Measurements from ENCODE around the gene RTP1. TPM values are rescaled to one million over a fixed set of nuclear protein-coding genes. Genes with fewer than 3 reads are reported as not detected.
"Not testable (repeated sequence)": the region's sequence is repeated elsewhere in the genome, so short reads cannot be mapped to it uniquely, and the experiment has no call there.

The RTP1 gene
- total RNA-seq, 3 donors from 2014 or later: not detected

DNA sequence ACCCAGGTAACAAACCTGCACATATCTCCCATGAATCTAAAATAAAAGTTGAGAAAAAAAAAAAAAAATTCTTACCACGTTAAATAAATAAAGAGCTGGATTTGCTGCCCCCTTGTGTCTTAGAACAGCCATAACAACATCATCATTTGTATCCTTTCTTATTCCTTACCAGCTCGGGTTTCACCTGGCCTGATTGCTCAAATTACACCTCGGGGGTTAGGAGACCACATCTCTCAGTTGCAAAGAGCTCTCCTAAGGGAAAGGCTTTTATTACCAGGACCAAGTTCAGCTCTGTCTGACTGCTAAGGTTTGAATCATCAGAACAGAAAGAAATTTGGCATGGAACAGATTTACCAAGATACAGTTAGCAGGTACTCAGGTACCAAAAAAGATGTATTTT lies 32.1 kb upstream of the RTP1 start:
- TF ChIP-seq POLR2A (IDR thresholded peaks at IDR 0.05): no peak
- TF ChIP-seq, protein P1, sequence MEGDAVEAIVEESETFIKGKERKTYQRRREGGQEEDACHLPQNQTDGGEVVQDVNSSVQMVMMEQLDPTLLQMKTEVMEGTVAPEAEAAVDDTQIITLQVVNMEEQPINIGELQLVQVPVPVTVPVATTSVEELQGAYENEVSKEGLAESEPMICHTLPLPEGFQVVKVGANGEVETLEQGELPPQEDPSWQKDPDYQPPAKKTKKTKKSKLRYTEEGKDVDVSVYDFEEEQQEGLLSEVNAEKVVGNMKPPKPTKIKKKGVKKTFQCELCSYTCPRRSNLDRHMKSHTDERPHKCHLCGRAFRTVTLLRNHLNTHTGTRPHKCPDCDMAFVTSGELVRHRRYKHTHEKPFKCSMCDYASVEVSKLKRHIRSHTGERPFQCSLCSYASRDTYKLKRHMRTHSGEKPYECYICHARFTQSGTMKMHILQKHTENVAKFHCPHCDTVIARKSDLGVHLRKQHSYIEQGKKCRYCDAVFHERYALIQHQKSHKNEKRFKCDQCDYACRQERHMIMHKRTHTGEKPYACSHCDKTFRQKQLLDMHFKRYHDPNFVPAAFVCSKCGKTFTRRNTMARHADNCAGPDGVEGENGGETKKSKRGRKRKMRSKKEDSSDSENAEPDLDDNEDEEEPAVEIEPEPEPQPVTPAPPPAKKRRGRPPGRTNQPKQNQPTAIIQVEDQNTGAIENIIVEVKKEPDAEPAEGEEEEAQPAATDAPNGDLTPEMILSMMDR (IDR thresholded peaks at IDR 0.05): peak; percentile 51 to 76 (median 58)
- intact Hi-C loops (cut with DNase I; ENCODE audit: low total_unique reads): no loop called here

DNA sequence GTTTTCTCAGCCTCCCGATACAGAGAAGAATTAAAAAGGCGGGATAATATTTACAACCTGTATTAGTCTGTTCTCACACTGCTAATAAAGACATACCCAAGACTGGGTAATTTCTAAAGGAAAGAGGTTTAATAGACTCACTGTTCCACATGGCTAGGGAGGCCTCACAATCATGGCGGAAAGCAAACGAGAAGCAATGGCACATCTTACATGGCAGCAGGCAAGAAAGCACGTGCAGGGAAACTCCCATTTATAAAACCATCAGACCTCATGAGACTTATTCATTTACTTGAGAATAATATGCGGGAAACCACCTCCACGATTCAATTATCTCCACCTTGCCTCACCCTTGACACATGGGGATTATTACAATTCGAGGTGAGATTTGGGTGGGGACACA lies 30.5 kb upstream of the RTP1 start:
- no peak overlapping the region for H3K27ac ChIP-seq
- TF ChIP-seq POLR2A (IDR thresholded peaks at IDR 0.05) (no peak), POLR2AphosphoS5 (IDR thresholded peaks at IDR 0.05) (no peak)
- TF ChIP-seq, protein P1 (IDR thresholded peaks at IDR 0.05): no peak
- intact Hi-C loops (cut with DNase I; ENCODE audit: low total_unique reads): no loop called here

More for the DNA sequence above, 32.1 kb upstream of the RTP1 start:
- H3K36me3 ChIP-seq: no peaks in the 10 kb centered on the region
- no peak overlapping the region for H3K4me3 ChIP-seq
- H3K4me1 ChIP-seq: no peaks in the 10 kb centered on the region
- DNase-seq (ENCODE audit: low spot score in 2 of 2): no peak
- H3K9me3 ChIP-seq: peaks cover 0 to under 1% of the 10 kb centered on the region in 2 donors
- no peak overlapping the region for H3K27ac ChIP-seq
- no peaks in the 10 kb centered on the region for H3K27me3 ChIP-seq

GRCh38 chr3:187167777-187168176 lies 29.5 kb upstream of the RTP1 start:
- Histone ChIP-seq H3K9me3 (no peaks in the 10 kb centered on the region), H3K27ac (no peak overlapping the region), H3K4me1 (no peaks in the 10 kb centered on the region), H3K27me3 (no peaks in the 10 kb centered on the region), H3K4me3 (no peak overlapping the region), H3K36me3 (no peaks in the 10 kb centered on the region)
- DNase-seq (ENCODE audit: low spot score in 2 of 2): no peak
- TF ChIP-seq, protein P1 (IDR thresholded peaks at IDR 0.05): no peak
- no peak for TF ChIP-seq POLR2A (IDR thresholded peaks at IDR 0.05)
- intact Hi-C loops (cut with DNase I; ENCODE audit: low total_unique reads): no loop called here

More for the DNA sequence above, 30.5 kb upstream of the RTP1 start:
- H3K36me3 ChIP-seq: no peaks in the 10 kb centered on the region
- no peaks in the 10 kb centered on the region for H3K9me3 ChIP-seq
- no peak for DNase-seq (ENCODE audit: low spot score in 2 of 2)
- H3K4me3 ChIP-seq: no peak overlapping the region
- H3K27me3 ChIP-seq: no peaks in the 10 kb centered on the region
- H3K4me1 ChIP-seq: no peaks in the 10 kb centered on the region

GRCh38 chr3:187169231-187169960 lies 27.9 kb upstream of the RTP1 start:
- DNase-seq (ENCODE audit: low spot score in 2 of 2): no peak
- intact Hi-C loops (cut with DNase I; ENCODE audit: low total_unique reads): no loop called here

GRCh38 chr3:187170911-187171310 lies 26.4 kb upstream of the RTP1 start:
- H3K4me3 ChIP-seq; H3K27ac ChIP-seq; intact Hi-C loops (cut with DNase I; ENCODE audit: low total_unique reads): not testable (repeated sequence)

More at GRCh38 chr3:187169231-187169960, 27.9 kb upstream of the RTP1 start:
- H3K27me3 ChIP-seq: no peaks in the 10 kb centered on the region
- no peak overlapping the region for H3K4me3 ChIP-seq
- H3K27ac ChIP-seq: no peak overlapping the region
- H3K9me3 ChIP-seq: no peaks in the 10 kb centered on the region
- no peaks in the 10 kb centered on the region for H3K36me3 ChIP-seq
- no peaks in the 10 kb centered on the region for H3K4me1 ChIP-seq
- TF ChIP-seq POLR2AphosphoS5 (IDR thresholded peaks at IDR 0.05) (no peak), POLR2A (IDR thresholded peaks at IDR 0.05) (no peak)
- TF ChIP-seq, protein P1 (IDR thresholded peaks at IDR 0.05): no peak

More at GRCh38 chr3:187170911-187171310, 26.4 kb upstream of the RTP1 start:
- H3K27me3 ChIP-seq; DNase-seq (ENCODE audit: low spot score in 2 of 2); H3K4me1 ChIP-seq; H3K36me3 ChIP-seq; H3K9me3 ChIP-seq: not testable (repeated sequence)
